ENCODE data around the gene PLXNA4. TPM values are rescaled to one million over a fixed set of nuclear protein-coding genes. Genes with fewer than 3 reads are reported as not detected.

PLXNA4 gene
- total and polyA plus RNA-seq, 2 donors = 1.6 to 6.5 TPM

DNA sequence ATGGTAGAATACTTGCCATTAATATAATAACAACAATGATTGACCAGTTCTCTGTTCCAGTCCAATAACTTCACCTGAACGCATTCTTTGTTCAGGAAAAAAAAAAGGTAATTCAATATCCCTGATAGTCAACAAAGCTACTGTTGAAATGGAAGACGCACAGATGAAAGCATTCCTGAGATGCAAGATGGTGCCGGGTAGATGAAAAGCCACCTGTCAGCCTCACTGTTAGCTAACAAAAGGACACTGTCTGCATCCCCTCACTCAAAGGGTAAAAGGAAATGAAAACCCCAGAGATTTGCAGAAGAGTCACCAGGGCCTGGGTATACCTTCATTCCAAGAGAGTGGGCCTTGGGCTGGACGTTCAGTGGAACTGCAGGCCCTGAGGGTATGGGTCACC lies 357.4 kb downstream of the PLXNA4 start:
- Histone ChIP-seq H3K36me3 (ENCODE audit: insufficient read depth) (no peaks in the 10 kb centered on the region), H3K4me3 (ENCODE audit: low read depth, low read length) (no peak overlapping the region), H3K4me1 (ENCODE audit: insufficient read depth) (no peaks in the 10 kb centered on the region), H3K27ac (ENCODE audit: low read depth) (no peak overlapping the region)
- 83% methylated on average over 4 of the region's 4 CpGs for WGBS
- DNase-seq (ENCODE audit: extremely low spot score) = no peak

DNA sequence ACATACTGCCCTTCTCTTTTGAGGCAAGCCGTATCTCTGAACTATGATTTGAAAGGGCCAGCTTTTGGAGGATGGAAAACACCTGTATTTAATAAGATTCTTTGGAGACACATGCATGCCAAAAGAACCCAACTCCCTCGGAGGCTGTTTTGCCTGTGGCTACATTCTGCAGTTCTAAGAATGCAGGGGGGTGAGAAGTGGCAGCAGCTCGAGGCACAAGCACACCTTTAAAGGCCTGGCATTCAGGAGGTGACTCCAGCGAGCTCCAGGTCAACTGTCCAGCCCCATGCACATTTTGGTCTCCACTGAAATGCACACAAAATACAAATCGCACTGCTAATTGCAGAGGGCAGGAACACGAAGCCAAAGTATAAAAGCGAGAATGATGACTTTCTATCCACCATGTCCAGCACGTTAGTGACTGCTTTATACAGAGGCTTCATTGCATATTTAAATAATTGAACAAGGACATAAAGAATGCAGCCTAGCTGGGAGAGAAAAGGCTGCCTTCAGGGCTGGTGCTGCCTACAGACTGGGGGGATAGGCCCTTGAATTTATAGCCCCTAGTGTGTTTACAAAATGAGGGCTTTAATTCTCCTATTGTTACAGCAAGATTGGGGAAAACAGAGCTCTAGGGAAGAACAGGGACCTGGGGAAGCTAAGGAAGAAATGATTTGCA lies 359.3 kb downstream of the PLXNA4 start:
- Histone ChIP-seq H3K36me3 (ENCODE audit: insufficient read depth) (no peaks in the 10 kb centered on the region), H3K4me1 (ENCODE audit: insufficient read depth) (no peaks in the 10 kb centered on the region), H3K4me3 (ENCODE audit: low read depth, low read length) (no peak overlapping the region), H3K27ac (ENCODE audit: low read depth) (no peak overlapping the region)
- 75% methylated on average over 8 of the region's 8 CpGs for WGBS
- no peak for DNase-seq (ENCODE audit: extremely low spot score)

DNA sequence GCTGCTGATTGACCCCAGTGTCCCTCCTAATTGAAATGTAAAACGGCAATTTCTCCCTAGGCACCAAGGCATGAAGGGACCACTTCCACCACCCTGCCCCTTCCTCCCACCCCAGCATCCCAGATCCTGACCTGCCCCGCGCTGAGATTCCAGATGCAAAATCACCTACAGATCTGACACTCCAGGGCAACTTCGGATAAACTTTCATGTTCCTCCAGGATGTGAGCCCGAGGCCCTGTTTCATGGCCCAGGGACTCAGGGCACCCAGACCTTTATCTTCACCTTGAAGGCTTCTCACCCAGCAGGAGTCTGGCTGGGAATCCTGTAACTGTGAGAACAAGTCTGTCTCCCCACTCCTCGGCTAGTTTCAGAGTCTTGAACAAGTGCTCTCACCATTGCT lies 361.8 kb downstream of the PLXNA4 start:
- Histone ChIP-seq H3K36me3 (ENCODE audit: insufficient read depth) (no peaks in the 10 kb centered on the region), H3K4me3 (ENCODE audit: low read depth, low read length) (no peak overlapping the region), H3K4me1 (ENCODE audit: insufficient read depth) (no peaks in the 10 kb centered on the region), H3K27ac (ENCODE audit: low read depth) (no peak overlapping the region)
- DNase-seq (ENCODE audit: extremely low spot score) = no peak
- 92% methylated on average over 6 of the region's 6 CpGs for WGBS

DNA sequence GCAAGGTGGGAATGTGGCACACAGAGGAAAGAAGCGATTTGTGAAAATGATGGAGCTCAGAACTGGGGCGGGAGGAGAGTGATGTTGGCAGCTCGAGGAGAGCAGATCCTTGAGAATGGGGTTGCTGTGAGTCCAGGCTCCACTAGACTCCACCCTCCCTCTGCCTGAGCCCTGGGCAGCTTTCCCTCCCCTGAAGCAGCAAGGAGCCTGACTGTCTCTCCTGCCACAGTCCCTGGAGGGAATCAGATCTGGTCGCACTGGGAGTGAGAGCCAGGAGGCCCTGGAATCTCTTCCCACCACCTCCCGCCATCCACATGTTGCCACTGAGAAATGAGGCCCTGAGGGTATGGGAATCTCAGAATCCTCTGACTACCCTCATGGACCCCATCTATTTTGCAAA lies 362.7 kb downstream of the PLXNA4 start:
- 85% methylated on average over 5 of the region's 5 CpGs for WGBS
- H3K4me3 ChIP-seq (ENCODE audit: low read depth, low read length) = no peak overlapping the region
- H3K27ac ChIP-seq (ENCODE audit: low read depth) = no peak overlapping the region
- DNase-seq (ENCODE audit: extremely low spot score) = no peak
- H3K4me1 ChIP-seq (ENCODE audit: insufficient read depth) = no peaks in the 10 kb centered on the region
- H3K36me3 ChIP-seq (ENCODE audit: insufficient read depth) = no peaks in the 10 kb centered on the region

DNA sequence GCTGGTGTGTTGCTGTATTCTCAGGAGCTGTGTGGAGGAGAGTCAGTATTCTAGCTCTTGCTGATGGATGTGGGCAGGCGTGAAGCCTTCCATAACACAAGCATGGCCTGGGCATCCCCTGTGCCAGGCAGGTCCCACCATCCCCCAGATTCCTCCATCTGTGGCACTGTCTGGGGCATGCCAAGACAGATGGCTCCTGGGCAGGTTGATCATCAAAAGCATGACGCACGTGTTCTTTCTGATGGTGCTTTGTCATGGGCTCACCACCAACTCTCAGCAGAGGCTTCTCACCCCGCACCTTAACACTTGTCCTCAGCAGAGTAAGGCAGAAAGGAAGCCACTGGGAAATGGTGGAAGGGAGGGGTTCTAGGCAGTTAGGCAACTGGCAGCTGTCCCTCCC lies 364.3 kb downstream of the PLXNA4 start:
- whole genome bisulfite sequencing = 97% methylated on average over 4 of the region's 4 CpGs
- Histone ChIP-seq H3K27ac (ENCODE audit: low read depth) (no peak overlapping the region), H3K4me3 (ENCODE audit: low read depth, low read length) (no peak overlapping the region), H3K4me1 (ENCODE audit: insufficient read depth) (no peaks in the 10 kb centered on the region), H3K36me3 (ENCODE audit: insufficient read depth) (no peaks in the 10 kb centered on the region)
- DNase-seq (ENCODE audit: extremely low spot score) = no peak

DNA sequence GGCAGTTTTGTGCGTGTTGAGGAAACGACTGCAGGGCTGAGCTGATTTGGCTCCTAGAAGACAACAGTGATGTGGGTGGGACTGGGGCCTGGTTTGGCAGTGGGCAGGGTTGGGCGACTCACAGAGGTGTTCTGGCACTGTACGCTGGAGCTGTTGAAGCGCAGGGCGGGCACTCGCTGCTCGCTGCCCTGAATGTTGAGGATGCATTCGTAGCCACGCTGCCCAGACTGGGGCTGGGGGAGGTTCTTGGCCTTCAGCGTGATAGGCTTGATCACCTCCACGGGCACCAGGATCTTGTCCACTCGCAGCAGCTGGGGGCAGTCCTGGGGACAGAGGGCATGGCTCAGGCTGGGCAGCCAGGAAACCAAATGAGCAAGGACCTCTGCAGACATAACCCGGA lies 365.4 kb downstream of the PLXNA4 start:
- WGBS = 97% methylated on average over 14 of the region's 14 CpGs
- no peak for DNase-seq (ENCODE audit: extremely low spot score)
- H3K36me3 ChIP-seq (ENCODE audit: insufficient read depth) = no peaks in the 10 kb centered on the region
- H3K27ac ChIP-seq (ENCODE audit: low read depth) = no peak overlapping the region
- no peaks in the 10 kb centered on the region for H3K4me1 ChIP-seq (ENCODE audit: insufficient read depth)
- no peak overlapping the region for H3K4me3 ChIP-seq (ENCODE audit: low read depth, low read length)

DNA sequence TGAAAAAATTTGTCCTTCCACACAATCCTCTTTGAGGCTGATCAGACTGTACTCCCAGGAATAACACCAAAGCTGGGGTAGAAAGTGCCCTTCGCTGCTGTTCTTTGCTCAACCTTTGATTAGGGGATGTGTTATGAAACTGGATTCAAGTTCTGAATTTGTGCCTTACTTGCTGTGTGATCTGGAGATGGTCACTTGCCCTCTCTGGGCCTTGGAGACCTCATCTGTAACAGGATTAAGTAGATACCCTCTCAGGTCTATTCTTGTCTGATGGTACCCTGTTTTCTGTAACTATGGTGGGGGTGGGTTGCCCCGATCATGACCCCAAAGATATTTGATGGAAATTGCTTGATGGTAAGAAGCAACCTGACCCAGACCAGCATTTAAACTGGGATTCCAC lies 368.5 kb downstream of the PLXNA4 start:
- Histone ChIP-seq H3K4me3 (ENCODE audit: low read depth, low read length) (no peak overlapping the region), H3K36me3 (ENCODE audit: insufficient read depth) (no peaks in the 10 kb centered on the region), H3K27ac (ENCODE audit: low read depth) (no peak overlapping the region), H3K4me1 (ENCODE audit: insufficient read depth) (no peaks in the 10 kb centered on the region)
- WGBS = 97% methylated on average over 2 of the region's 2 CpGs
- DNase-seq (ENCODE audit: extremely low spot score) = no peak

DNA sequence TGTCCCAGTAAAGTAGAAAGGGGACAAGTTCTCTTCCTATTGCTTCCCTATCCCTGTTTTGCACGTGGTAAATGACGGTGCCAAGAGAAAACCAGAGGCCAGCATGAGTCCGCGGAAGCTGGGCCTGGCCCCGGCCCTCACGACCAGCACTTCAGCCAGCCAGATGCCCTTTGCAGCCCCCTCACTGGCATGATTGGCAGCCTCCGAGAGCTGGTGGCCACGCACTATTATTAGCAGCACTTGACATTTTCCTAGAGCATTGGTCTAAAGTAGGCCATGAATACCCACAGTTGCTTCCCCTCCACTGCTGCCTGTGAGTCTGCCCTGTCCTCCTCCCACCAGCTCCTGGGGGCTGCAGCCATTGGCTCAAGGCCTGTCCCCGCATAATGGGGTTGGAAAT lies 369.1 kb downstream of the PLXNA4 start:
- no peak overlapping the region for H3K27ac ChIP-seq (ENCODE audit: low read depth)
- no peak overlapping the region for H3K4me3 ChIP-seq (ENCODE audit: low read depth, low read length)
- WGBS = 90% methylated on average over 9 of the region's 9 CpGs
- DNase-seq (ENCODE audit: extremely low spot score) = no peak
- H3K36me3 ChIP-seq (ENCODE audit: insufficient read depth) = no peaks in the 10 kb centered on the region
- no peaks in the 10 kb centered on the region for H3K4me1 ChIP-seq (ENCODE audit: insufficient read depth)

DNA sequence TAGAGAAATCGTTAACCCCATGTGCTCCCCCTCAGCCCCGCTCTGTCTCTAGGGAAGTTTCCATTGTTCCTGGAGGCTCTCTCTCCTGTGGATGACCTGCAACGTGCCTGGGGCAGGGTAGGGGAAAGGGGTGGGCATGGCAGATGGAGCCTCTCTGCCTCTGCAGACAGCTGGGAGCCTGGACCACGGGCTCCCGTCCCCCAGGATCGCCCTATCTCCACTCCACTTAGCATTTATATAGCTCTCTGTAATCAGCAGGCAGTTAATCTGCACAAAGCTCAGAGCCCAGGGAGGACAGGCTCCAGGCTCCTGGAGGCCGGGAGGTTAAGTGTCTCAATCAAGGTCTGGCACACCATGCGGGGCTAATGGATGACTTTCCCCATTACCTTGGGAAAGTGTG lies 369.7 kb downstream of the PLXNA4 start:
- Histone ChIP-seq H3K27ac (ENCODE audit: low read depth) (no peak overlapping the region), H3K36me3 (ENCODE audit: insufficient read depth) (no peaks in the 10 kb centered on the region), H3K4me3 (ENCODE audit: low read depth, low read length) (no peak overlapping the region), H3K4me1 (ENCODE audit: insufficient read depth) (no peaks in the 10 kb centered on the region)
- 69% methylated on average over 8 of the region's 8 CpGs for WGBS
- no peak for DNase-seq (ENCODE audit: extremely low spot score)

DNA sequence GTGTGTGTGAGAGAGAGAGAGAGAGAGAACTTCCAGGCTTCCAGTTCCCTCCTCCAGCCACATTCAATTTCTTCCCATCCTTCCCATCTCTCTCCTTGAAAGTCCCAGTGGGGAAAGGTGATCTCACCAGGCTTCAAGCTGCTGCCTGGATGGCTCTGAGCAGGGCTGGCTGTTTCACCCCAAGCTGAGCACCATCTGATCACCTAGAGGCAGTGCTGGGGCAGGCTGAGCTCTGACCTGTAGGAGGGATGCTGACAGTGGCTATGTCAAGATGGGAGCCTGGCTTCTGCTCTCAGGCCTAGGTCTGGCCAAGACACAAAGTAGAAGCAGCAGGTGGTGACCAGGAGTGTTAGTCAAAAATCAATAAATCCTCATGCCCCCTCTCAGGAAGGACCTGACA lies 370.8 kb downstream of the PLXNA4 start:
- Histone ChIP-seq H3K4me3 (ENCODE audit: low read depth, low read length) (no peak overlapping the region), H3K27ac (ENCODE audit: low read depth) (no peak overlapping the region), H3K36me3 (ENCODE audit: insufficient read depth) (no peaks in the 10 kb centered on the region), H3K4me1 (ENCODE audit: insufficient read depth) (no peaks in the 10 kb centered on the region)
- DNase-seq (ENCODE audit: extremely low spot score) = no peak

DNA sequence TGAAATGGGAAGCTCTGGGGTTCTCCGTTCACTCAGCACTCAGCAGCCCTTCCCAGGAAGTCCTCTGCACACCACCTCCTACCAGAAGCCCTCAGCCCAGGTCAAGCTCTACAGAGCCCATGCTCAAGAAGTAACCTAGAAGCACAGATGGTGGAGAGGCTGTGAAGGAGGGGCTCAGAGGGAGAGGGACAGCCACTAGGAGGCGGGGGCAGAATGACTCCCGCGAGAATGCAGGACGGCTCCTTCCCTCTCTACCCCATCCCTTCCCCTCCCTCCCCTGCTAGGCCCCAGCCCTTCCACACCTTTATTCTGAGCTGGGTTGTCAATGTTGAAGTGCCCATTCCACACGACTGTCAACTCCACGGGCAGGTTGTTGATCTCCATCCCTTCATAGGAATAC lies 373.2 kb downstream of the PLXNA4 start:
- Histone ChIP-seq H3K4me3 (ENCODE audit: low read depth, low read length) (no peak overlapping the region), H3K36me3 (ENCODE audit: insufficient read depth) (no peaks in the 10 kb centered on the region), H3K4me1 (ENCODE audit: insufficient read depth) (no peaks in the 10 kb centered on the region), H3K27ac (ENCODE audit: low read depth) (no peak overlapping the region)
- WGBS = 84% methylated on average over 7 of the region's 7 CpGs
- no peak for DNase-seq (ENCODE audit: extremely low spot score)

DNA sequence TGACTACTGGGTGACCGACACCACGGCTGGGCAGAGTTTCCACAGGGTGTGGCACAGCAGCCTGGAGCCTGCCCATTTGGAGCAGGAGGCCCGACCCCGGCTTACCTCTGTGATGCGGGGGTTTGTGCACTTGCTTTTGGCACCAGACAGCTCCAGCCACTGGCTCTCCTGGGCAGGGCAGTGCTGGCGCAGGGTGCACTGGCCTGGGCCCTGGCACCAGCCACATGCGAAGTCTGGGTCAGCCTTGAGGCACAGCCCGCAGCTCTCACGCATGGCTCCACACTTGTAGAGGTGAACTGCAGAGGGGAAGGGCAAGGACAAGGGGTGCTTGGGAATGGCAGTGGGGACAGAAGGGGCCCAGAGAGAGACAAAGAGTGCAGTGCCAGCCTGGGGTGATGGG lies 373.7 kb downstream of the PLXNA4 start:
- DNase-seq (ENCODE audit: extremely low spot score) = no peak
- 94% methylated on average over 9 of the region's 9 CpGs for WGBS

DNA sequence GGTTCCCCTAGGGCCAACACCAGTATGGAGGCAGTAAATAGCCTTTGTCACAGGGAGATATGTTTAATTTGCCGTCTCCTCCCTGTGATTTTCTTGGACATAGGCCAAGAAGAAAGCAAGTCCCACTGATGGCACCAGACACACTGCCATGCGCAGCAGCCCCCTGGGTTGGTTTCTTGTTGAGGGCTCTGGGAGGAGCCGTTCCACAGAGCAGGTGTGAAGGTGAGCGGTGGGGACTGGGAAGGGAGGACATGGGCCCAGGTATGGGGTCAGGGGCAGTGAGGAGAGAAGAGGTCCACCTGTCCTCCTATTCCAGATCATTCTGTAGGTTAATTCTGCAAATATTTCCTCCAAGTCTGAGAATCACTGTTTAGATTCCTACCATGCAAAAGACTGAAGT lies 376.1 kb downstream of the PLXNA4 start:
- no peaks in the 10 kb centered on the region for H3K36me3 ChIP-seq (ENCODE audit: insufficient read depth)
- H3K27ac ChIP-seq (ENCODE audit: low read depth) = no peak overlapping the region
- WGBS = 83% methylated on average over 4 of the region's 4 CpGs

More for the DNA sequence above, 373.7 kb downstream of the PLXNA4 start:
- no peaks in the 10 kb centered on the region for H3K36me3 ChIP-seq (ENCODE audit: insufficient read depth)
- no peak overlapping the region for H3K4me3 ChIP-seq (ENCODE audit: low read depth, low read length)
- H3K27ac ChIP-seq (ENCODE audit: low read depth) = no peak overlapping the region
- H3K4me1 ChIP-seq (ENCODE audit: insufficient read depth) = no peaks in the 10 kb centered on the region

DNA sequence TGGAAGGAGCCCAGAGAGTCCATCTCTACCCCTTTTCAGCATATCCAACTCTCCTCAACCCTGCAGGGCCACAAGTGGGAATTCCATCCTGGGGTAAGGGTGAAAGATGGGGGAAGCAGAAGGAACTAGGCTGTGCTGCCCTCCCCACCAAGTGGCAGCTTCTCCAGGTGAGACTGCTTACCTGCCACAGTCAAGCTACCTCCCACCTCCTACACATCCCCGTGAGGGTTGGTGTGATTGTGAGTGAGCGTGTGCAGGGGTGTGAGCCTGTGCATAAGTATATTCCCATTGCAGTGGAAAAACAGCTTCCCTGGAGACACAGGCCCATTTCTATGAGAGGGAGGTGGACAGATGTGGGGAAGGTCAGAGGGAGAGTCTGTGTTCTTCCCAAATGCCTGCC lies 376.6 kb downstream of the PLXNA4 start:
- no peak for DNase-seq (ENCODE audit: extremely low spot score)

More for the DNA sequence above, 376.1 kb downstream of the PLXNA4 start:
- Histone ChIP-seq H3K4me3 (ENCODE audit: low read depth, low read length) (no peak overlapping the region), H3K4me1 (ENCODE audit: insufficient read depth) (no peaks in the 10 kb centered on the region)
- no peak for DNase-seq (ENCODE audit: extremely low spot score)

DNA sequence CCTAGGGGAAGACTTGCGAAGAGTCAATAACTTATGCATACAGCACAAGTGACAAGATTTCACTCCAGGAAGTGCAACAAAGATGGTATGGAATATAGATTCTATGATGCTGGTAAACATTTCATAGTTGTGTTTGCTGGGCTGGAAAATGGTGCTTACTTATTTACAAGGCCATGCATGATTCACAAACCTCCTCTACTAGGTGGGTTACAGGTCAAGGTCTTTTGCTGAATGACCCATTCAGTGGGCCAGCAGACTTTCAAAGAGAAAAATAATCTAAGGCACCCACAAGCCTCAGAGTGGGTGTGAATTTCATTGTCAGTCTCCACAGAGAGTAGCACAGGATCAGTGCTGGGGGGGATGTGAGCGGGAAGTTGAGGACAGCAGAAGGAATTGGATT lies 378.5 kb downstream of the PLXNA4 start:
- WGBS = 100% methylated on average over 2 of the region's 2 CpGs
- DNase-seq (ENCODE audit: extremely low spot score) = no peak
- H3K36me3 ChIP-seq (ENCODE audit: insufficient read depth) = no peaks in the 10 kb centered on the region
- H3K4me3 ChIP-seq (ENCODE audit: low read depth, low read length) = no peak overlapping the region
- no peak overlapping the region for H3K27ac ChIP-seq (ENCODE audit: low read depth)
- no peaks in the 10 kb centered on the region for H3K4me1 ChIP-seq (ENCODE audit: insufficient read depth)

More for the DNA sequence above, 376.6 kb downstream of the PLXNA4 start:
- Histone ChIP-seq H3K4me3 (ENCODE audit: low read depth, low read length) (no peak overlapping the region), H3K4me1 (ENCODE audit: insufficient read depth) (no peaks in the 10 kb centered on the region), H3K27ac (ENCODE audit: low read depth) (no peak overlapping the region), H3K36me3 (ENCODE audit: insufficient read depth) (no peaks in the 10 kb centered on the region)
- WGBS = 95% methylated on average over 2 of the region's 2 CpGs

Data from urinary bladder (tissue), 4 donors.